ENCODE measurements around the gene C6orf136.
"Not testable (repeated sequence)": the region's sequence is repeated elsewhere in the genome, so short reads cannot be mapped to it uniquely, and the experiment has no call there.

Gene C6orf136, protein sequence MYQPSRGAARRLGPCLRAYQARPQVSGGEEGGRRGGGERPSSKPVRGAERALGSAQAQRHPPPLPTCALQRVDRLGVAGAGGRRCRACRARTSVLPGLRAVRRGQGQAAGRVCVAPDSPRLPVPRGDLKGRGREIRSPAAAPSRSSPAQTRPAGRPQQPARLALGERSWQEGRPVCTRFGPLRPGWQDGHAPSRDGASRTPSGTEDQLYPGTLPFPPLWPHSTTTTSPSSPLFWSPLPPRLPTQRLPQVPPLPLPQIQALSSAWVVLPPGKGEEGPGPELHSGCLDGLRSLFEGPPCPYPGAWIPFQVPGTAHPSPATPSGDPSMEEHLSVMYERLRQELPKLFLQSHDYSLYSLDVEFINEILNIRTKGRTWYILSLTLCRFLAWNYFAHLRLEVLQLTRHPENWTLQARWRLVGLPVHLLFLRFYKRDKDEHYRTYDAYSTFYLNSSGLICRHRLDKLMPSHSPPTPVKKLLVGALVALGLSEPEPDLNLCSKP

DNA sequence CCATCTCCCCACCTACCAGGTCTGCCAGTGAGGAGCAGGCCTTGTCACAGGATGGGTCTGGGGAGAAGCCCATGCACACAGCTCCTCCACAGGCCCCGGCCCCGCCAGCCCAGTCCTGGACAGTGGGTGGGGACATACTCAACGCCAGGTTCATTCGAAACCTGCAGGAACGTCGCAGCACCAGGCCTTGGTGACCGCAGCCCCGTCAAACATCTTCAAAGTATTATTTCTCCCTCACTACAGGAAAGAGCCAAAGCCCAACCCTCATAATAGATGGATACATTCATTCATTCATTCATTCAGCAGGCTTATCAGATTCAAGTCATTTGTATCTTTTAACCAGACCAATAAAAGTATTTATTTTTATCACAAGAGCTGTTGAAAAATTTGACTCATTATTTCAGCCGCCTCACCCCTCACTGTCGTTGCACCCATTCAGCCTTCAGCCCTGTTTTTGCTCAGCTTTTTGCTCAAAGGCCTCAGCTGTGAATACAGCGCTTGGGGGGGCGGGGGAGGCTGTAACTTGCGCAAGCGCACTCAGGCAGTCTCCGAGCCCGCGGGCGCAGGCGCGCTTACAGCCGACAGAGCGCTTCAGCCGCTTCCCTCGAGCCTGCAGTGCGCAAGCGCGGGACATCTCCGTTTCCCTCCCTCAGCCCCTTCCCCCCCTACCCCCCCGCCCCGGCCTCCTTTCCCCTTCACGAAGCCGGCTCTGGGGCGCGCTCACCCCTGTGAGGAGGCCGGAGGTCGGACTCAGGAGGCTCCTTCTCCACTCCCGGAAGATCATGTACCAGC lies at the start of gene C6orf136:
C6orf136 (plus strand) TSS at position 684 of the 792 bp plus-strand sequence; CDS start at position 783, 99 bp downstream.
- DNase-seq, result peak; percentile 57

DNA sequence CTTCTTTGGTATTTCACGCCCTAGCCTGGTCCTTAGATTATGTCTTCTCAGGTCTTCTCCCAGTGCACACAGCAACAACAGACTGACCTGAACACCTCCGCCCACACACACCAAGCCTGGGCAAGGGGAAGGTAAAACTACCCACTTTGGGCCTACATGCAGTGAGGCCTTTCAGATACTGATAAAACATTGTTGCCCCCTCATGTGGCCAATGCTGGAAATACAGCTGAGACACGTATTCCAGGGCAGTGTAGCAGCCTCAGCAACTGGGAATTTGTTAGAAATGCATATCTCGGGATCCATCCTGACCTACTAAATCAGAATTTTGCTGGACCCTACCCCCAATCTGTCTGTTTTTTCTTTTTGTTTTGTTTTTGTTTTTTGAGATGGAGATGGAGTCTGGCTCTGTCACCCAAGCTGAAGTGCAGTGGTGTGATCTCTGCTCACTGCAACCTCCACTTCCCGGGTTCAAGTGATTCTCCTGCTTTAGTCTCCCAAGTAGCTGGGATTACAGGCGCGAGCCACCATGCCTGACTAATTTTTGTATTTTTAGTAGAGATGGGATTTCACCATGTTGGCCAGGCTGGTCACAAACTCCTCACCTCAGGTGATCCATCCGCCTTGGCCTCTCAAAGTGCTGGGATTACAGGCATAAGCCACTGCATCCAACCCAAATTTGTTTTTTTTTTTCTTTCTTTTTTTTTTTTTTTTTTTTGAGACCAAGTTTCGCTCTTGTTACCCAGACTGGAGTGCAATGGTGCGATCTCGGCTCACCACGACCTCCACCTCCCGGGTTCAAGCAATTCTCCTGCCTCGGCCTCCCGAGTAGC lies 49.4 kb upstream of the C6orf136 start:
- not testable (repeated sequence) for DNase-seq

DNA sequence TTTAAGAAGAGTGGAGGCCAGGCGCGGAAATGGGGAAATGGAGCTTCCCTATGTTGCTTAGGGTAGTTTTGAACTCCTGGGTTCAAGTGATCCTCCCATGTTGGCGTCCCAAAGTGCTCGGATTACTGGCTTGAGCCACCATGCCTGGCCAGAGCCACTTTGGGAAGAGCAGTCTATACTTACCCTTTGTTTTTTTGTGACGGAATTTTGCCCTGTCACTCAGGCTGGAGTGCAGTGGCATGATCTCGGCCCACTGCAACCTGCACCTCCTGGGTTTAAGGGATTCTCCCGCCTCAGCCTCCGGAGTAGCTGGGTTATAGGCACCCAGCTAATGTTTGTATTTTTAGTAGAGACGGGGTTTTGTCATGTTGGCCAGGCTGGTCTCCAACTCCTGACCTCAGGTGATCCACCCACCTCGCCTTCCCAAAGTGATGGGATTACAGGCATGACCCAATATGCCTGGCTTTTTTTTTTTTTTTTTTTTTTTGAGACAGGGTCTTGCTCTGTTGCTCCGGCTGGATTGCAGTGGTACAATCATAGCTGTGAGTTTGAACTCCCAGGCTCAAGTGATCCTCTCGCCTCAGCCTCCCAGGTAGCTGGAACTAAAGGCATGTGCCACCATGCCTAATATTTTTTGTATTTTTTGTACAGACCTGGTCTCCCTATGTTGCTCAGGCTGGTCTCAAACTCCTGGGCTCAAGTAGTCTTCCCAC lies 47.9 kb upstream of the C6orf136 start:
- DNase-seq, result no peak

DNA sequence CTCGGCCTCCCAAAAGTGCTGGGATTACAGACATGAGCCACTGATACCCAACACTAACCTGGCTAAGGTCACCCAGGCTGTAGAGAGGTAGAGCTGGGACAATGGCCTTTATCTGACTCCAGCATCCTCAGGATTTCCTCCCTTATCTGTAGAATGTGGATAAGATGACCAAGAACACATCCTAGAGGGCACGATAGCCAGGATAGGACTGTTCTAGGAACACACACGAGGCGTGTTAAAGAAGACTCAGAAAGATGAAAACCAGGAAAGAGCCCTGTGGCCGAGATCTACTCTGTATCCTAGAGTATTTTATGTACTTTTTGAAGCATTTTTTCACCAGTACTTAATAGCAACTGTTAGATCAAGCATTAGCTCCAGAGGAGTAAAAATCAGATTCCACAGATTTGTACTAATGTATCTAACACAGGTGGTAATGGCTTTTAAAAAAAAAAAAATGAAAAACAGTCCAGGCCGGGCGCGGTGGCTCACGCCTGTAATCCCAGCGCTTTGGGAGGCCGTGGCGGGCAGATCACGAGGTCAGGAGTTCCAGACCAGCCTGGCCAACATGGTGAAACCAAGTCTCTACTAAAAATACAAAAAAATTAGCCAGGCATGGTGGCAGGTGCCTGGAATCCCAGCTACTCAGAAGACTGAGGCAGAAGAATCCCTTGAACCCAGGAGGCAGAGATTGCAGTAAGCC lies 47.2 kb upstream of the C6orf136 start:
- DNase-seq, result no peak

DNA sequence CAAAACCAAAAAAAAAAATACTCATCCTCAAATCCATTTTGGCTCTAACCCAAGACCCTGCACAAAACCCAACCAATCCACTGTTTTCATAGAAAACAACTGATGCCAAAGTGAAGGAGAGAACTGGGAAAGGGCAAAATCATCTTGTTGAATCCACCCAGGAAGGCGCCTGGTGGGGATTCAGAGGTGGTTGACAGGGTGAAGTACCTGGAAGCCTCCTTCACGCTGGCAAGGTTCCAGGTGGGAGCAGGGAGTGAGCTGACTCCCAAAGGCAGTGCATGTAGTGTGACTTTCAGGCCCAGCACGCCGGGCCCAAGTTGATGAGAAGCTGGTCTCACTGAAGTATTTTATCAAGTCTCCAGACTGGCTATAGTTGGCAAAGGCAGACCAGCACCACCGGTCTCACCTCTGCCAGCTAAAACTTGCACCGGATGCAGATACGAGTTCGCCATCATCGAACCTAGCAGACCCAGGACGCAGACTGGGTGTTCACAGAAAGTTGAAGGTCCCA lies 46.4 kb upstream of the C6orf136 start:
- DNase-seq, result no peak

DNA sequence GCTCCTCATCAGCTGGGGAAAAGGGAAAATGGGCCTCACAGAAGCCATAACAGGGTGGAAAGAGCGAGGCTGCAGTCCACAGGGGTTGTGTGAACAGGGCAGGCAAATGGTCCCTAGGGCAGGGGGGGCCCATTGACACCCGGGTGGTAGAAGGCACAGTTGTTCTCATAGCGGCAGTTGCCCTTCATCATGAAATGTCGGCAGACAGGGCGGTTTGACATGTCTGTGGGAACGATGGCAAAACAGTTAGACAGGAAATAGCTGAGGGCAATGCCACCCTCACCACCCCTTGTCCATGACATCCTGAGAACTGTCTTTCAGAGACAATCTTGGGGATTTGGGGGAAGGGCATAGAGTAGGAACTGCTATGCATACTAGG lies 45.5 kb upstream of the C6orf136 start:
- DNase-seq, result no peak

DNA sequence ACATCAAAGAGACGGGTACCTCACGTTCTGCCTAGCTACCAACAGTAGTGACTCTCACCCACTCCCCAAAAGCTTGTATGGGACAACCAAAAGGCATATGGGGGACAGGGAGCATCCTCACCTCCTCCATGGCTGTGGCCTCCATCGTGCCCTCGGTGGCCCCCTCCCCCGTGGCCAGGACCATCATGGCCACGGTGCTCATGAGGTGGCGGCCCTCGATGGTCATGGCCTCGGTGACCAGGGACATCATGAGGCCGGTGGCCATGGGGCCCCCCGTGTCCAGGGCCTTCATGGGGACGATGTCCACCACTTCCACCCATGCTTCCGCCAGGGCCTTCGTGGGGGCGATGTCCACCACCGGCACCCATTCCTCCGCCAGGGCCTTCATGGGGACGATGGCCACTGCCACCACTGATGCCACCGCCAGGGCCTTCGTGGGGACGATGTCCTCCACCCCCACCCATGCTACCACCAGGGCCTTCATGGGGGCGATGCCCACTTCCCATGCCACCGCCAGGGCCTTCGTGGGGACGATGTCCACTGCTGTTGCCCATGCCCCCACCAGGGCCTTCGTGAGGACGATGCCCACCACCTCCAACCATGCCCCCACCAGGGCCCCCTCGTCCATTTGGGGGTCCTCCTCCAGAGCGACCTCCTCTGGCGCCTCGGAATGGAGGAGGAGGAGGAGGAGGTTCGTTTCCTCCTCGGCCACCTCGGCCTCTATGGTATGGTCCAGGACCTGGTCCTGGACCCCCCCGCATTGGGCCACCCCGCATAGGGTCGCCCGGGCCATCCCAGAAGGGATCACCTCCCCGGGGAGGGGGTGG lies 44.9 kb upstream of the C6orf136 start:
- DNase-seq, result no peak

DNA sequence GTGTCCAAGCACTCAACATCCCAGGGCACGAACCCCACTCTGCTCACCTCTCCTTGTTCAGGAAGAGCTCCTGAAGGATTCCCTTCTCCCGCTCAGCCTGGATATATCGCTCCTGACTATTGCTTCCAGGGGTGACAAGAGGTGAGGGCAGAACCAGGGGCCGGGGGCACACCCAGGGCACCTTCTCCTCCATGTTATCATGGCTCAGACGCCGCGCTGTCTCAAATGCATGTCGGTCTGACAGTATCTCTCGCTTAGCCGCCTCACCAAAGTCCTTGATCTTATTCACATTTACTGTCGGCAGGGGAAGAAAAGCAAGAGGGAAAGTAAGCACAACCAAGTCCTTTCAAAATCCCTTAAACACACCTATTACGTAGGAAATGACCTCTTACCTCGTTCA lies 43.0 kb upstream of the C6orf136 start:
- no peak for DNase-seq

DNA sequence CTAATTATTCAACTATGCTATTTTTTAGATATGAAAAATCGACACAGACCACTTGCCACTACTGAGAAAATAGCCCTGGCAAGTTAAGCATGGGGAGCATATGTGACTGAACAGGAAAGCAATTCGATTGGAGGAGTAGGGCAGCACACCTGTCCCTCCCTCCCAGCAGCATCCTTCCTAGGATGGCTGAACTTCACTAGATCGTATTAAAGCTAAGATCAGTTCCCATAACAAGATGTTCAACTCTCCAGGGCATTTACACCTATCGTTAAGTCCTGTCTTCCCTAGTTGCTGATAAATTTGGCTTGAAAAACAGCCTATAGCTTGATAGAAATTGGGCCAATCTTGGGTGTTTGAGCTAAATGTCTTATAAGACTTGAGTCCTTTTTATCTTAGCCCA lies 36.9 kb upstream of the C6orf136 start:
- DNase-seq, result no peak

DNA sequence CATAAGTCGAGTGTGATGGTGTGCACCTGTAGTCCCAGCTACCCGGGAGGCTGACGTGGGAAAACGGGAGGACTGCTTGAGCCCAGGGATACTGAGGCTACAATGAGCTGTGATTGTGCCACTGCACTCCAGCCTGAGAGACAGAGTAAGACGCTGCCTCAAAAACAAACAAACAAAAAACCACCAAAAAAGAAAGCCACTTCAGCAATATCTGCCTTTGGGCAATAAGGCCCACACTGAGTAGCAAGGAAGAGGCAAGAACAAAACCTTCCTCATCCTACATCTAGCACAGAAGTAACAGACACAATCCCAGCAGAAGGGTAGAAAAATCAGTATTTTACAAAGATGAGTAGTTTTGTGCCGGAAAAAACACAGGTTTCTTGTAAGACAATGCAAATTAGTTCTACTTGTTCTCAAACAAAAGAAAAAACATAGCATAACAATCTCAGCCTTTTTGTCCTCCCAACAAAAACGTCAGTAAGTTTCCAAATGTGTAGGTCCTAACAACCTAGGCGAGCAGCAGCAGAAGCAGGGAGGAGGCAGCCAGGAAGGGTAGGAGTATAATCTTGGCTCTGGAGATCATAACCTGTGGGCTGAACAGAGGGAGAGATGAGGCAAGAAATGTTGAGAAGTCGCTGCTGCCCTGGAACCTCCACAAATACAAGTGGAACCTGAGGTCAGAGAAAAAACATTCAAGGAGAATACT lies 35.6 kb upstream of the C6orf136 start:
- no peak for DNase-seq

DNA sequence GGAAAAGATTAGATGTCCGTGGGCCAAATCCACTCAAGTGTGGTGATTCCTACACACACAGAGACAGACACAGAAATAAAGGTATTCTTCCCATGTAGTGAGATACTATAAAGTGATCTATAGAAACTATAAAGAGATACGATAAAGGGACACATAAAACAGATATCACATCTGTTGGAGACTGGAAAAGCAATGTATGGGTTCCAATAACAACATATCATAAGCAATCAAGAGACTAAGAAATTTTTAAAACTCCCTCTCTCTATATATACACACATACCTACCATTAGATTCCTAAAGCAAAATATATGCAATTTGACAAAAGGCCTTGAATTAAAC lies 35.1 kb upstream of the C6orf136 start:
- no peak for DNase-seq

DNA sequence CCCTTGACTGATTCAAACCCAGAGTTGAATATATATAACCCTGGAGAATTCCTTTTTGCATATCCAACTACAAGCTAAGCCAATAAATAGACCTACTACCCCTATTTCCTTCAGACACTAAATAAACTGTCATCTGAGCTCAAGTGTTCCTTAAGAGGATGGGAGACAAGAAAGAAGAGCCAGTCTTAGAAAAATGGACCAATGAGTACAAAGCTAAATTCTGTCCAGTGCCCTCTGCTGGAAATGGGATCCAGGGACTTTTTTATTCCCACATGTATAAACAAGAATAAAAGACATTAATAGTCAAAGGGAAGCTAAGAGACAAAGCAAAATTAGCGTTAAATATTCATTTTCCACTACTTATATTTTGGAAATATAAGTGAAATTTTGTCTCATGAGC lies 34.7 kb upstream of the C6orf136 start:
- no peak for DNase-seq

DNA sequence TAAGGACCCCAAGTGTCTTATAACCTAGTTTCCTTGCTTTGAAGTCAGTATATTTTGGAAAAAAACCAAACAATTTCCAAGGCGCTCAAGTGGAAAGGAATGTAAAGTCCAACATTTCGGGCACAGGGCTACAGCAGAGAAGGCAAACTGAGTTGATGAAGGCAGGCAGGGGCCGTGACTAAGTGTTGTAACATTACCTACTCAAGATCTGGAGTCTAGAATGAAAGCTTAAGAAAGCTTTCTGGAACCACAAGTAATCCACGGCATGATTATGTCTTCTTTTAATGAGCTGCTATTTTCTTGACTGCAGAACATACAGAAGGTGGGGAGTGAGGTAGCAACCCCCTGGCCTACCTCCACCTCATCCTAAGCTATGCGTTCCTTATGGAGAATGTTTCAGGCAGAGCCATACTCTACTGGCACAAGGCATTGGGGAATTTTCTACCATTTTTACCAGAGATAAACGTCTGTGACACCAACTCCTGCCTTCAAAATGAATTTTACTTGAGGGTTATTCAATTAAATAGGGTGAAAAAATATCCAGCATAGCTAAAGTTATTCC lies 34.2 kb upstream of the C6orf136 start:
- DNase-seq, result no peak

DNA sequence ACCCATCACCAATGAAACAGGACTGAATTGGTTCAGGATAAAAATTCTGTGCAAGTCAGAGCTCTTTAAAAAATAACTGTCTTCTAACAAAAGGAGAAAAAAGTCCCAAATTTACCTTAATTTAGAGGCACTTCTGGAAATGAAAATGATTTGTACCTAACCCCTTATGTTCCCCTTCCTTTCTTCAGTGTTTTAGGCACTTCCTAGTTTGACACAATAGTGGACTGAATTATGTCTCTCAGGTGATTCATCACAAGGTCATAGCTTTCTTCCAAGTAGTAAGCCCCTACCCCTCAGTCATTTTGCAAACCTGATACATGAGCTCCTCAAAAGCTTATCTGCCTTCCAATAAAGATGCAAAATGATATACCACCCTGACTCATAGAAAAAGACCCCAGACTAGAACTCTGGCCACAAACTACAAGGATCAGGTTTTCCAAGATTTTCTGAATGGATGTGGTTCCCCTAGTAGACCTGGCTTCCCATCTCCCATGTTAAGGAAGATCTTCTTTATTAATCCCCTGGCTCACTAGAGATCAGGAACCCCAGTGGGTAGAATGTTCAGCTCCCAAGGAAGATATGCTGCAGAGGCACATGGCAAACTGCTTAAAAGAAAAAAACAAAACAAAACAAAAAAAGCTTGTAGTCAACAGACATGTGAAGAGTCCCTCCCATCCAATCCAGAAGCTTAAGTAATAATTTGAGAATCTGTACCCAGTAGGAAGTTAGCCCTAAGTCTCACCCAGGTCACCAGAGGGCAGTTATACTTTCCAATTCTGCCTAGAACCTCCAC lies 33.5 kb upstream of the C6orf136 start:
- no peak for DNase-seq

DNA sequence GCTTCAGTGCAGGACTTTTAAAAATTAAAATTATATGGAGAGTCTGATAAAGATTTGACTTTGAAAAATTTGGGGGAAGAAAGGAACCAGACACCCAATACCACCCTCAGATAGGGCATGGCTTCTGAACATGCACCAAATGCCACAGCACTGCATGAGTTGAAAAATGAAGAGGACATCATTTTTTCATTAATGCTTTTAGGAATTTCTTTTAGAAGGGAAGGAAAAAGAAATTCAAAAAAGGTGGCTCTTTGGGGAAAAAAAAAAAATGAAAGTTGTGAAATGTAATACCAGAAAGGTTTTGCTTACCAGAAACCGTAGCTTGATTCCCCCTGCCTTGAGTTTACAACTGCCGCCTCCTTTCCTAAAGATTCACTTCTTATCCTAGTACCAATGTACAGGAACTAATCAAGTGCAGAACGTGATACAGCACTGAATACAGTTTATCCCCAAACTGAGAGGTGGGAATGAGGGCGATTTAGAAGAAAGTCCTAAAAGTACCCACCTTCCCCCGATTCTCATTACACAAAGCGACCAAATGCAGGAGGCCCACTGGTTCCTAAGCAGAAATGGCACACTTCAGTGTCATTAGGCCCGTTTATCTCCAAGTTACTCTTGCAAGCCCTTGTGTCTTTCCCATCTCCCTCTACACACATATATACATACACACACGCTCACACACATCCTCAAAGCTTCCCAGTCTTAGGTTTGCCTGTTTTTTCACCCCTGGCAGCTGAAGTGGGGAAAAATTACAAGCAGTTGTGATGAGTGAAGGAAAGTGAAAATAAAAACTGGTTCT lies 32.7 kb upstream of the C6orf136 start:
- DNase-seq, result no peak

DNA sequence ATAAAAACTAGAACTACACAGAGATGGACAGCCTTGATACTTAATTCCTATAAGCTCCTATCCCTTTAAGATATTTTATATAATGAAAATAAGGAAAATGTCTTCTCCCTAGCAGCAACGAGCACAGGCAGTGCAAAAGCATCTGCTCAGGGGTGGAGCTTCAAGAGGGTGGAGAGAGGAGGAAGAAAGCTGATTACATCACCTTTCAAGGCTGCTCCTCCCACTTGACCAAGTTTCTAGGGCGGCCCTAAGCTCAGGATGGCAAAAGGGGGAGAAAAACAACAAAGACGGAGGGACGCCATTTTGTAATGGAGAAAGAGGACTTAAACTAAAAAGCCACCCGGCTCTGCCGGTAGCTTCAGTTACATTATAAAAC lies 32.1 kb upstream of the C6orf136 start:
- DNase-seq, result peak; percentile 88

DNA sequence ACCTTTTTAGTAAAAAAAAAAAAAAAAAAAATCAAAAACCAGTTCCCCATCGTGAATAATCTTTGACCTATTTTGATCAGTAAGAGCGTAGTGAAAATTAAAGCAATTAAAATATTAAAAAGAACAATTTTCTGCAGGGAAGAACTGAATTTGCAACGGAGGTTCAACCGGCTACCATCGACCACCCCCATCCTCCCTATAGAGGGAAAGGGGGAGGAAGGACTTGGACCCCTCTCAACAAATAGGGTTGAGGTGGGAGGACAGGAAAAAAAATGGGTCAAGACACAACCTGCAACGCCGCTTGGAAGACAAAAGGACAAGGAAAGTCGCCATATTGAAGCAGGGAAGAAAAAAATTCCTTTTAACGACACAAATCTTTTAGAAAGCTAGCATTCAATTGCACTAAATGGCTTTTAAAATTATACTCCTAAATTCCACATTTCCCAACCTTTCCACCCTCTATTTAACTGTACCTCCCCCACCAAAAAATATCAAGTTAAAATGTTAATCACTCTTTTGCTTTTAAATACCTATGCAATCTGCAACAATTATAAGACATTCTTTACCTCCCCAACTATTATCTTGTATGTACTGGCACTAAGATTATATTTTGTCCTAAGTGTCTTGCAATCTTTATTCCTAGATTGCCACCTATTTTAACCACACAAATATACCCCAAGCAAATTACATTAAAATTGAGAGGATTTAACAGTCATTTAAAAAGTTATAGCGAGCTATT lies 31.5 kb upstream of the C6orf136 start:
- DNase-seq, result no peak

All from NCI-H1417 treated with DMSO at 0.1 percent for 48 hours (cell line).